HEK293T (cell line): Measurements from ENCODE around the gene CLCNKB.

Source experiments
- CTCF ChIA-PET: fragments of 350-600 bp; formaldehyde crosslinking; extraction: SDS; loops from one replicate; lab custom pipeline; 2021; ENCODE audit warnings: antibody characterized with exemption, inconsistent platforms; lab: Yijun Ruan, JAX
- POLR2A ChIA-PET: fragments of 350-600 bp; formaldehyde crosslinking; extraction: SDS; loops from one replicate; lab custom pipeline; 2020; ENCODE audit warnings: antibody characterized with exemption, inconsistent platforms; lab: Yijun Ruan, JAX
- DNase-seq: peaks from one replicate; pipeline ENCODE4 v3.0.0; 2012; ENCODE audit warnings: mixed read lengths; ENCODE audit errors: extremely low spot score
- ARNT ChIP-seq: fragments of 450-650 bp; IDR thresholded peaks from 2 replicates; pipeline ENCODE4 v1.6.1; 2017; ENCODE audit warnings: mild to moderate bottlenecking
- BHLHE40 ChIP-seq: fragments of 450-650 bp; IDR thresholded peaks from 2 replicates; pipeline ENCODE4 v1.6.1; 2016; ENCODE audit warnings: mild to moderate bottlenecking, moderate library complexity, borderline replicate concordance
- CTBP1 ChIP-seq: fragments of 450-650 bp; IDR thresholded peaks from 2 replicates; pipeline ENCODE4 v1.6.1; 2016; ENCODE audit warnings: borderline replicate concordance
- ELF4 ChIP-seq: fragments of 450-650 bp; IDR thresholded peaks from 2 replicates; pipeline ENCODE4 v1.6.1; 2017; ENCODE audit warnings: antibody characterized with exemption
- FOXA1 ChIP-seq: fragments of 450-650 bp; IDR thresholded peaks from 2 replicates; pipeline ENCODE4 v1.6.1; 2016; ENCODE audit warnings: mild to moderate bottlenecking
- FOXK2 ChIP-seq: fragments of 450-650 bp; IDR thresholded peaks from 2 replicates; pipeline ENCODE4 v1.6.1; 2016; ENCODE audit warnings: mild to moderate bottlenecking
- FOXM1 ChIP-seq: fragments of 450-650 bp; IDR thresholded peaks from 2 replicates; pipeline ENCODE4 v1.6.1; 2017; ENCODE audit warnings: mild to moderate bottlenecking, borderline replicate concordance
- HDGF ChIP-seq: fragments of 450-650 bp; IDR thresholded peaks from 2 replicates; pipeline ENCODE4 v1.6.1; 2017; ENCODE audit warnings: antibody characterized with exemption, borderline replicate concordance
- L3MBTL2 ChIP-seq: fragments of 450-650 bp; conservative IDR thresholded peaks from 2 replicates; pipeline ENCODE4 v1.6.1; 2016; ENCODE audit warnings: mild to moderate bottlenecking
- LEF1 ChIP-seq: fragments of 450-650 bp; IDR thresholded peaks from 2 replicates; pipeline ENCODE4 v1.6.1; 2017; ENCODE audit warnings: mild to moderate bottlenecking, borderline replicate concordance
- NFRKB ChIP-seq: fragments of 450-650 bp; IDR thresholded peaks from 2 replicates; pipeline ENCODE4 v1.6.1; 2016; ENCODE audit warnings: mild to moderate bottlenecking, moderate library complexity
- PKNOX1 ChIP-seq: fragments of 450-650 bp; IDR thresholded peaks from 2 replicates; pipeline ENCODE4 v1.6.1; 2016
- SP1 ChIP-seq: fragments of 450-650 bp; IDR thresholded peaks from 2 replicates; pipeline ENCODE4 v1.6.1; 2017
- TARDBP ChIP-seq: fragments of 450-650 bp; IDR thresholded peaks from 2 replicates; pipeline ENCODE4 v1.6.1; 2016

Gene CLCNKB

DNA sequence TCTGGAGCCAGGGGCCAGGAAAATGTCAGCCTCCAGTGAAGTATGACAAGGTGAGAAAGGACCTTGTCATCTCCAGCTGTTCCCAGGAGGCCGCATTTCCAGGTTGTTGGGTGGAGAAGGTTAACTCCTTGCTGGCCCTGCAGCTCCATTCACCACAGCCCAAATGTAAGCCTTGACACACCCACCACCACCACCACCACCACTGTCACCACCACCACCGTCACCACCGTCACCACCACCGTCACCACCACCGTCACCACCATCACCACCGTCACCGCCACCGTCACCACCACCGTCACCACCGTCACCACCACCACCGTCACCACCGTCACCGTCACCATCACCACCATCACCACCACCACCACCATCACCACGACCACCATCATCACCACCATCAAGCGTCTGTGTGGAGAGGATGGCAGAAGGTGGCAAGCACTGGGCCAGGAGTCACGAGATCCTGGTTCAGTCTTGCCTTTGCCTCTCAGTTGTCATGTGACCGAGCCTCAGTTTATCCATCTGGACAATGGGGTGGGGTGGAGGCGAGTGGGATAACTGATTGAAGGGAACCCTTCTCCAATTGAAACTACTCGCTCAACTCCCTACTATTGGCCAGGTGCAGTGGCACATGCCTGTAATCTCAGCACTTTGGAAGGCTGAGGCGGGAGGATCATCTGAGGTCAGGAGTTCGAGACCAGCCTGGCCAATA is 51.0 kb downstream of the CLCNKB start:
- ChIA-PET CTCF (no interaction called here), POLR2A (no interaction called here)
- TF ChIP-seq TARDBP (no peak), NFRKB (no peak), L3MBTL2 (no peak)
- no peak for DNase-seq

GRCh38 chr1:16095447-16095846 is 51.9 kb downstream of the CLCNKB start:
- DNase-seq, result no peak
- ChIA-PET CTCF (no interaction called here), POLR2A (no interaction called here)

GRCh38 chr1:16099412-16099811 is 55.8 kb downstream of the CLCNKB start:
- ChIA-PET POLR2A (no interaction called here), CTCF (interaction anchor here (1.0 to 1.4 kb wide), 2 partner anchors 17 to 20 kb away, joined by 3 read pairs; no protein-coding TSS in a partner anchor)
- no peak for TF ChIP-seq HDGF
- TF ChIP-seq ELF4, result no peak
- no peak for TF ChIP-seq L3MBTL2
- TF ChIP-seq FOXM1, result no peak
- TF ChIP-seq ARNT, result no peak
- TF ChIP-seq BHLHE40, result no peak
- TF ChIP-seq FOXA1, result no peak
- TF ChIP-seq FOXK2, result no peak
- TF ChIP-seq NFRKB, result no peak
- no peak for TF ChIP-seq TARDBP
- no peak for TF ChIP-seq PKNOX1
- no peak for TF ChIP-seq LEF1
- no peak for TF ChIP-seq SP1
- DNase-seq, result no peak

More at GRCh38 chr1:16095447-16095846, 51.9 kb downstream of the CLCNKB start:
- TF ChIP-seq HDGF (no peak), CTBP1 (no peak), NFRKB (no peak), L3MBTL2 (no peak), ARNT (no peak)

- 0 out of 2 replicates have a peak, but pooled peaks have one; percentile 23 for TF ChIP-seq L3MBTL2
- TF ChIP-seq FOXA1, result no peak
- DNase-seq, result no peak
- ChIA-PET POLR2A (no interaction called here), CTCF (no interaction called here)
Observed at GRCh38 chr1:16101623-16102022, 58.0 kb downstream of the CLCNKB start.
